Mononuclear cell (primary cell): ENCODE data around the gene CACNA1C. TPM values are rescaled to one million over a fixed set of nuclear protein-coding genes. Genes with fewer than 3 reads are reported as not detected.

Experiments
- H3K27me3 ChIP-seq: 2 replicates; pipeline ENCODE4 v1.6.0; 2011; ENCODE audit warnings: low read length, control low read depth; ENCODE audit not compliant: insufficient read depth
- H3K4me1 ChIP-seq: 2 replicates; pipeline ENCODE4 v1.5.1; 2011; ENCODE audit warnings: mild to moderate bottlenecking, low read length, control low read depth; ENCODE audit not compliant: insufficient read depth
- H3K4me3 ChIP-seq: 2 replicates; pipeline ENCODE4 v1.5.1; 2011; ENCODE audit warnings: mild to moderate bottlenecking, low read length, moderate library complexity
- H3K9me3 ChIP-seq: 2 replicates; pipeline ENCODE4 v1.5.1; 2011; ENCODE audit warnings: low read depth, mild to moderate bottlenecking, control low read depth, low read length
- total RNA-seq: library from RNA; depleted of rRNA; stranded (reverse); fragments of >200 nt; gene quantifications from one replicate; pipeline ENCODE4 v1.2.3, GENCODE V29; 2012

CACNA1C gene
- total RNA-seq, 1 donor: 0.10 TPM

- H3K27me3 ChIP-seq: no peaks in the 10 kb centered on the region
- H3K4me3 ChIP-seq: no peak overlapping the region
- peaks cover 16% of the 10 kb centered on the region for H3K4me1 ChIP-seq
- no peaks in the 10 kb centered on the region for H3K9me3 ChIP-seq
These were observed 251.4 kb downstream of the CACNA1C start for GRCh38 chr12:2304223-2304622.

- H3K27me3 ChIP-seq: no peaks in the 10 kb centered on the region
- no peaks in the 10 kb centered on the region for H3K9me3 ChIP-seq
- peaks cover 22% of the 10 kb centered on the region for H3K4me1 ChIP-seq
- H3K4me3 ChIP-seq: no peak overlapping the region
These were observed 253.2 kb downstream of the CACNA1C start for GRCh38 chr12:2306012-2306411.

GRCh38 chr12:2306735-2307134, 253.9 kb downstream of the CACNA1C start:
- Histone ChIP-seq H3K27me3 (no peaks in the 10 kb centered on the region), H3K4me3 (no peak overlapping the region), H3K9me3 (no peaks in the 10 kb centered on the region), H3K4me1 (peaks cover 22% of the 10 kb centered on the region)

- H3K4me1 ChIP-seq: peaks cover 22% of the 10 kb centered on the region
- H3K27me3 ChIP-seq: no peaks in the 10 kb centered on the region
- no peak overlapping the region for H3K4me3 ChIP-seq
- no peaks in the 10 kb centered on the region for H3K9me3 ChIP-seq
These were observed 254.8 kb downstream of the CACNA1C start for GRCh38 chr12:2307550-2307949.

GRCh38 chr12:2309647-2310046, 256.9 kb downstream of the CACNA1C start:
- Histone ChIP-seq H3K4me1 (peaks cover 22% of the 10 kb centered on the region), H3K9me3 (no peaks in the 10 kb centered on the region), H3K4me3 (no peak overlapping the region), H3K27me3 (no peaks in the 10 kb centered on the region)

- Histone ChIP-seq H3K27me3 (no peaks in the 10 kb centered on the region), H3K9me3 (no peaks in the 10 kb centered on the region), H3K4me3 (no peak overlapping the region), H3K4me1 (peaks cover 18% of the 10 kb centered on the region)
These were observed 258.4 kb downstream of the CACNA1C start for GRCh38 chr12:2311020-2311778.

- Histone ChIP-seq H3K9me3 (no peaks in the 10 kb centered on the region), H3K27me3 (no peaks in the 10 kb centered on the region), H3K4me3 (no peak overlapping the region), H3K4me1 (peaks cover 12% of the 10 kb centered on the region)
These were observed 259.4 kb downstream of the CACNA1C start for GRCh38 chr12:2312175-2312574.

GRCh38 chr12:2312770-2313169, 260.0 kb downstream of the CACNA1C start:
- Histone ChIP-seq H3K4me3 (no peak overlapping the region), H3K9me3 (no peaks in the 10 kb centered on the region), H3K27me3 (no peaks in the 10 kb centered on the region), H3K4me1 (peaks cover 6% of the 10 kb centered on the region)

- no peaks in the 10 kb centered on the region for H3K27me3 ChIP-seq
- H3K4me1 ChIP-seq: peaks cover 5% of the 10 kb centered on the region
- H3K9me3 ChIP-seq: no peaks in the 10 kb centered on the region
- no peak overlapping the region for H3K4me3 ChIP-seq
These were observed 261.7 kb downstream of the CACNA1C start for GRCh38 chr12:2314492-2314891.

- Histone ChIP-seq H3K4me3 (no peak overlapping the region), H3K9me3 (no peaks in the 10 kb centered on the region), H3K4me1 (peaks cover 5% of the 10 kb centered on the region), H3K27me3 (no peaks in the 10 kb centered on the region)
These were observed 265.0 kb downstream of the CACNA1C start for GRCh38 chr12:2317772-2318171.

GRCh38 chr12:2318286-2318685, 265.5 kb downstream of the CACNA1C start:
- no peak overlapping the region for H3K4me3 ChIP-seq
- H3K9me3 ChIP-seq: no peaks in the 10 kb centered on the region
- H3K27me3 ChIP-seq: no peaks in the 10 kb centered on the region
- H3K4me1 ChIP-seq: peaks cover 10% of the 10 kb centered on the region

- H3K4me3 ChIP-seq: no peak overlapping the region
- no peaks in the 10 kb centered on the region for H3K27me3 ChIP-seq
- H3K9me3 ChIP-seq: no peaks in the 10 kb centered on the region
- H3K4me1 ChIP-seq: peaks cover 18% of the 10 kb centered on the region
These were observed 266.3 kb downstream of the CACNA1C start for GRCh38 chr12:2319136-2319535.

- Histone ChIP-seq H3K27me3 (no peaks in the 10 kb centered on the region), H3K4me1 (peaks cover 21% of the 10 kb centered on the region), H3K4me3 (no peak overlapping the region), H3K9me3 (no peaks in the 10 kb centered on the region)
These were observed 267.1 kb downstream of the CACNA1C start for GRCh38 chr12:2319737-2320506.

- no peaks in the 10 kb centered on the region for H3K27me3 ChIP-seq
- no peaks in the 10 kb centered on the region for H3K9me3 ChIP-seq
- H3K4me3 ChIP-seq: no peak overlapping the region
- peaks cover 21% of the 10 kb centered on the region for H3K4me1 ChIP-seq
These were observed 268.1 kb downstream of the CACNA1C start for GRCh38 chr12:2320841-2321240.

GRCh38 chr12:2322554-2323120, 269.9 kb downstream of the CACNA1C start:
- Histone ChIP-seq H3K27me3 (no peaks in the 10 kb centered on the region), H3K4me1 (peaks cover 21% of the 10 kb centered on the region), H3K9me3 (no peaks in the 10 kb centered on the region), H3K4me3 (no peak overlapping the region)
